Urothelium cell line (cell line): ENCODE measurements around the gene HIVEP2.
A peak's percentile ranks its signal among the peaks of the same experiment; 100 is the strongest.

Source experiments
- DNase-seq: peaks from one replicate; pipeline ENCODE4 v3.0.0; 2011; ENCODE audit warnings: low spot score, mixed read lengths
- FAIRE-seq: peaks from 2 replicates; lab custom pipeline; 2011; peaks lifted over from hg19 to GRCh38; lab: Jason Lieb, UNC

HIVEP2 gene

GRCh38 chr6:142823256-142823902 is 121.6 kb downstream of the HIVEP2 start:
- no peak for FAIRE-seq
- DNase-seq, result no peak

DNA sequence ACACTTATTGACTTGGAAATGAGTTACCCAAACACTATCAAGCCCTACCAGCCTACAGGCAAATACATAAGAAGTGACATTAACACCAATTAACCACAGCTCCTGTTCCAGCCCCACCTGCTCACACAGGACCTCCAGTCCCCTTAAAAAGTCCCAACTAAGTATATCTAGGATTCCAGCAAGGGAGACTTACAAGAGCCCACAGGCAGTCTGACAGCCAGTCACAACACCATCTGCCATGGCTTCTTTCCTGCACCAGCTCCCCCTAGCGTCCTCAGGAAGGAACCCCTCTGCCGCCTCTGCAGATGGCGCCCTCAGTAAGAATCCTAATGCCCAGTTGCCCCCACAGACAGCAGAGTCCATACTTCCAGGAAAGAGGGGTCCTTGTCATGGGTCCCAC is 122.1 kb downstream of the HIVEP2 start:
- FAIRE-seq, result no peak

GRCh38 chr6:142822383-142822782 is 122.6 kb downstream of the HIVEP2 start:
- DNase-seq (no peak), FAIRE-seq (no peak)

More for the DNA sequence above, 122.1 kb downstream of the HIVEP2 start:
- peak; percentile 13 for DNase-seq

GRCh38 chr6:142821860-142822259 is 123.1 kb downstream of the HIVEP2 start:
- no peak for DNase-seq
- no peak for FAIRE-seq

DNA sequence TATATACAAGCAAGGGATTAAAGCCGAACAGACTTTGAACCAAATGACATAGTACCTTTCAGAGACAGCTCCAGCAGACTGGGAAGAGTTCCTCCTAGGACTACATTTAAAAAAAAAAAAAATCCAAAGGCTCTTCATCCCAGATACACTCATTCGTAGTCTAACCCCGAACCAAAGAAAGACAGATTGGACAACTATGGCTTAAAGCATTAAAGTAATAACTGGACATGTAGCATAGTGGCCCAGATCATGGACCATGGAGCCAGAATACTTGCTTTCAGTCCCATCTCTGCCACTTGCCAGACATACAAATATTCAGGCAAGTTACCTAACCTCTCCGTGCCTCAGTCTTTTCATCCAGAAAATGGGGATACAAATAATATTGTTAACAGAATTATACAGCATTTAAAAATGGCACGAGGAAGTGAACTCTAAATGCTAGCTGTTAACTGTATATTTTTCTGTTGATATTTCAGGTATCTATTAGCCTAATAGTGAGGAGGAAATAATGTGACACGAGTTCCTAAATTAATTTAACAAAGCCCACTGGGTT is 123.7 kb downstream of the HIVEP2 start:
- FAIRE-seq (no peak), DNase-seq (no peak)

DNA sequence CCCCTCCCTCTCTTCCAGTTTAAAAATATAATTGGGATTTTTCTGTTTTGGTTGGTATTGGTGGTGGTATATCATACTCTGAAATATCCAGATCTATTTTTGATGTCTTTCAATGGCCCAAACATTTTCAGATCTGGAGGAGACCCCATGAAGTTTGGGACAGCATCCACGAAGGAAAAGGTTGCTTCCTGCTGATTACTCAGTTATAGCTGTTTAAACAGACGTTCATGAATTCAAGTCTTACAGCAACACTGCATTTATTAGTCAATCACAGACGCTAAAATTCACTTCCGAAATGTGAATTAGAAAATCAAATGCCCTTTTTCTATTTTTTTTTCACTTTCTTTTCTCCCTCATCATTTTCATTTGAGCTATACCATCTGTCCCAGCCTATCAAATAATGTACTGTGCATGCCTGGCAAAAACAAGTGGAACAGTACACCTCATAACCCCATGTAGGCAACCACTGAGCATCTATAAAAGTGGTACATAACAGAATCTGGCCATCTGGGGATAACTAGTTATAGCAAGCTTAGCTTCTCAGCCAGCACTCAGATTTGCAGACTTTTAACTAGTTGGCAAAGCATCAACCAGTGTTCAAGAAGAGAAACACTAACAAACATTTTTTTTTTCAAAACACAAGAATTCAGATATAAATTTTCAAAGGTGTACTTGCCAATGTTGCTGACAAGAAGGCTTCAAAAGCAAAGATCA is 124.5 kb downstream of the HIVEP2 start:
- DNase-seq (no peak), FAIRE-seq (no peak)

DNA sequence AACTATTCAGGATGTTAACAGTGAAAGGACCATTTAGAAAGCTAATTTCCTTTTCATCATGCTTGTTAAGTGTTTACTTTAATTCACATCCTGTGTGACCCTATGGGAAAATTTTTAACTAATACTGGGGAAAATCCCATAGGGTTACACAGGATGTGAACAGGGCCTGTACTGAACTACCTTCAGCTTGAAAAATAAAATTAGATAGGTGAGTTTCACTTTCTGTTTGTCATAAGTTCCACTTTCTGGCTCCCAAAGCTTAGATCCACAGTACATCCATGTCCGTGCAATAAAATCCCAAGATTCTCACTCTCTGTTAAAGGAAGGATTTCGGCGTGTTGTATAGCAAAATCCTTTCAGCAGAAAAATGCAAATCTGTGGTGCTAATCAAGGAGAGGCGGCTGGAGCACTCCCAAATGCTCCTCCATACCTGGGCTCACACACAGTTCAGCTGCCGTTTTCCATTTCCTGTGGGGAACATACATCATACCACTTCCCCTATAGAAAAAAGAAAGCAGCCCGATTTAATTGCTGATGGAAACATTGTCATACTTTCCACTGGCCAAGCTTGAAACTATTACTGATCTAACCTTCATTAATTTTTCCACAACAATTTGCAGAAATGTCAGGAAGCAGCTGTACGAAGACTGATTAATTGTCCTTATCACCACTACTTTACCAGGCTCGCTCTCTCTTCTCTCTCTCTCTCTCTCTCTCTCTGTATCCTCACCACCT is 125.2 kb downstream of the HIVEP2 start:
- DNase-seq (peak; percentile 7), FAIRE-seq (no peak)

- DNase-seq, result no peak
- FAIRE-seq, result no peak
Observed at GRCh38 chr6:142816486-142816885, 128.5 kb downstream of the HIVEP2 start.

DNA sequence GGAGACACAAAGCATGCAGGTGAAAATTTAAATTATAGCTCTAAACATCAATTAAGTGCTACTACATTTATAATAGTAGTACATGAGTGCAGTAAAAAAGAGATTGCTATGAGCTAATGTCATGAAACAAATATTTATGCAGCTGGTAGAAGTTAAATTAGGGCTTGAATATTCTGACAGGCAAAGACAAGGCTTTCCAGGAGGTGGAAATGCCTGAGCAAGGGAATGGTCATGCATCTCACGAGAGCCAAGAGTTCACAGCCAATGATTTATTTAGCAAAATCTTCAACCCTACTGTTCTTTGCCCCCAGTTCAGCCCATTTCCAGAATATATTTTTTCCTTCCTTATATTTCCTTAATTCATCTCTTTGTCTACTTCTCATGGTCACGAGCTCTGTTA is 128.9 kb downstream of the HIVEP2 start:
- FAIRE-seq, result no peak

DNA sequence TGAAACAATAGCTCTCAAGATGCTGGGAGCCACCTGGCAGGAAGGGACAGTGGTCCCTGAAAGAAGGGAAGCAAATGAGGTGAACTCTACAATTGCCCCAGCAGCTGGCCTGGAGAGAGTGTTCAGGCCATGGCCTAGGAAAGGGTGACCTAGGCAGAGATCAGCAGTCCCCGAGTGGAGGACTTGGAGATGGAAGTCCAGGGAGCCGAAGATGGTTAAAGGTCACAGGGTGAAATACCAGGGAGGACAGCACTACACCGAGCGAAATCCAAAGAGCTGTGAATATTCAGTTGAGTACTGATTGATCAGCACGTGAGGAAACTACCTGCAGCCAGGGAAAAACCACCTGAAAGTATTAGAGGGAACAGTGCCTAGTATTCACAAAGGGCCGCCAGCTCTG is 133.1 kb downstream of the HIVEP2 start:
- DNase-seq (no peak), FAIRE-seq (no peak)

More for the DNA sequence above, 128.9 kb downstream of the HIVEP2 start:
- DNase-seq, result no peak

DNA sequence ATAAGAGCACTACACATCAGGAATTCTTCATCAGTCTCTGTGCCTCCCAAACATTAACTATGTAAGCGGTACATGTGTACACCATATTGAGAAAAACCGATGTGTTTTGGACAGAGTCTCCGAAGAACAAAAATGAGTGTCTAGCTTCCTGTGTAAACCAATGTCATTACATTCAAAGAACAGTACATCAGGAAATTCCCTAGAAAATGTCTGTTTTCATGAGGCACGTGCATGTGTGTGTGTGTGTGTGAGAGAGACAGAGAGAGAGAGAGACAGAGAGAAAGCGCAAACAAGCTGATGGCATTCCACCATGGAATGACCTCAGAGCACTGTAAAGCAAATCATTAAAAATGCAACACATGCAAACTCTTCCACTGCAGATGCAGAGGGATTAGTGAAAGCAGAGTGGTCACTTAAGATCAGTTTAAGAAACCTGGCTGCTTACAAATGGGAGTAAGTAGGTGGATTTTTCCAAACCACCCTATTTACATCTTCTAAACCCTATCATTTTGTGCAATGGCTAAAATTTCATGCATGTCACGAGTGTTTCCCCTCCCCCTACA is 133.9 kb downstream of the HIVEP2 start:
- DNase-seq (no peak), FAIRE-seq (peak; percentile 13)

- no peak for FAIRE-seq
- no peak for DNase-seq
Observed at GRCh38 chr6:142809947-142810346, 135.0 kb downstream of the HIVEP2 start.

DNA sequence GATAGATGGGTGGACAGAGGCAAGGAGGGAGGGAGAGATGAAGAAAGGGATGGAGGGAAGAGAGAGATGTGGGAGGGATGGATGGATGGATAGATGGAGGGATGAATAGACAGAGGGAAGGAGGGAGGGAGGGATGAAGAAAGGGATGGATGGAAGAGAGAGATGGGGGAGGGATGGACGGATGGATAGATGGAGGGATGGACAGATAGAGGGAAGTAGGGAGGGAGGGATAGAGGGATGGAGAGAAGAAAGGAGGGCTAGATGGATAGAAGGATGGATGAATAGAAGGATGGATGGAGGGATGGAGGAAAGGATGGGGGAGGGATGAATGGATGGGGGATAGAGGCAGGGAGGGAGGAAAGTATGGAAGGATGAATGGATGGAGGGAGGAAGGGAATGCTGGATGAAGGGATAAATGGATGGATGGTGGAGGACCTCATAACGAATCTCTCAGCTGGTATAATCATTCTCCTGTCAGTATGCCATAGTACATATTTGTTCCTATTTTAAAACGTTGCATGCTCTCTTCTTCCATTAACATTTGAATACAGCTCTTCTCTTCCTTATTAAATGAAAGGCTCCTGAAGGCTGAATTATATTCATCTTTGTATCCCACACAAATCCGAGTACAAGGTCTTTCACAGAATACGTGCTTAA is 136.4 kb downstream of the HIVEP2 start:
- DNase-seq (no peak), FAIRE-seq (no peak)

DNA sequence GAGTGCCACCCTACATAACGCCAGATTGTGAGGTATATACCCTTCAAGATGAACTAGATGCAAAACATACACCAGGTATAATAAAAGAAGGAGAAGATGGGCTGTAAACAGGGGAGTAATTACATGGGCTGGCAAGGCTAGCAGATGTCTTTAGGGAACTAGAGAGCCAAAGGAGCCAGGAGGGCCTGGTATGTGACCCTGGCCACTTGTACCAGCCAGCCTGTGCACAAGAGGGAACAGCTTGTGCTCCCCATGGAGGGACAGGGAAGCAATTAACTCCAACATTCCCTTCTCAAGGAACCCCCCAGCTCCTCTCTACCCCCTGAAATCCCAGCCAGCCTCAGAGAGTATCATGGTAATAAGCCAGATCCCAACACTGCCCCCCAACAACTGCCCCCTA is 139.9 kb downstream of the HIVEP2 start:
- no peak for FAIRE-seq
- DNase-seq, result no peak

DNA sequence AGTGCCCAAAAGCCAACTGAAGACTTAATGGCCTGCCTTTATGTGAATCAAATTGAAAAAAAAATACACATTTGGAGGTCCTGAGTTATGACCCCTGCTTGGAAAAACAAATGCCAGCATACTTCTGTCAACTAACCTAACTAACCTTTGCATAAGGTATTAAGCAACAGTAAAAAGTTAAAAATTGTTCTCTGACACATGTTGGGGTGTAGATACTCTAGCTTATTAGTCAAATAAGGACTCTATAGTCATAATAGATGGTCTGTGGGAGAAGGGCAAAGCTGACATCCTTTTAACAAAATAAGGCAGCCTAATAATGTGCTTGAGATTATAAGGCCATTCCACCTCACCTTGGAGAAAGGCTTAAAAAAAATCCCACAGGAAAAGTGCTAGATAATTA is 140.5 kb downstream of the HIVEP2 start:
- FAIRE-seq (no peak), DNase-seq (no peak)

DNA sequence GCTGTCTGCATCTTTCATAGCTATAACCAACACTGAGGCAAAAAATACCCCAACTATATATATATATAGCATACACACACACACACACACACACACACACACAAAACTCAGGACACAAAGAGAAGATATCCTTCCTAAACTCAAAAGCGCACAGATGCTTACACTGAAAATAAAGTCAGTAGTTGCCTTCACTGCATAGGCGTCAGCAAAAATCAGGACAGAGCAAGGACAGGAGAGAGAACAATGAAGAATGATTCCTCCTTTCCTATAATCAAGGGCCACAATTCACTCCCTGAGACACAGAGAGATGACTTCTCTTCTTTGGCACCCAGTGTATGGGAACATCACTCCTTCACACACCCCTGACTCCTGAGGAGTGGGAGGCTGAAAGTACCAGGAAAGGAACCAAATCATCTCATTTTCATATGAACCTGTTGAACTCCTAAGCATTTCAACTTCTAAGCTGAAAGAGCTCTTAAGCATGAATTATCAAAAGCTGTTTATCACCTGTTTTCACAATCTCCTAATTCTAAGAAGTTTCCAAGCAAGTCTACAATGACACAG is 141.4 kb downstream of the HIVEP2 start:
- DNase-seq (no peak), FAIRE-seq (no peak)

DNA sequence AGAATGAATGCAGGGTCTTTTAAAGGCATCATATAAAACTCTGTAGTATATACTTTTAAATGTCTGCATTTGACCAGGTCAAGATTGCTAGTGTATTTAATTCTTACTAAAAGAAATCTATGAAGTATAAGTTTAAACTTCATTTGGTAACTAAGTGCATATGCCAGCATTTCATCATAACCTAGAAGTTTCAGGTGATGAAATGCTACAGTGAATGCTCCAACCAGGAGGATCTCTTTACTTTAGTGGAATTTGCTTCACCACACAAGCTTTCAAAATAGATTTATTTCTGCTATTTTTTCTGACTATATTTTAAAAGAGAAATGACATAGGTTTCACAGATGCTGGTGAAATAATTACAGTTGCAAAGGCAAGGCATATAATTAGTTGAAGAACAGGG is 141.9 kb downstream of the HIVEP2 start:
- DNase-seq (no peak), FAIRE-seq (no peak)

DNA sequence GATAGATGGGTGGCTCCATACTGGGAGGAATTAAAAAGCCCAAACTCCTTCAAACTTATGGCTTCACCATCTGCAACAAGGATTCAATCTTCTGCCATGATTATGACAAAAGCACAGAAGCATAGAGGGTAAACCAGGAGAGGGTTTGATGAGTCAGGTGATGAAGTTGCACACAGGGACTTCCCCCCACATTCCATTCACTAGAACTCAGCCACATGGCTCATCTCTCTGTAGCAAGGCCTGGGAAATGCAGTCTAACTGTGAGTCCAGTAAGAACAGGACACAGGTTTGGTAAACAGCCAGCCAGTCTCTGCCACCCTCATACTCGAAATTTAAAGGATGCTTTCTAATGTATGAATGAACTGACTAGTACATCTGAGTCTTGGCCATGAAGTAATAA is 142.9 kb downstream of the HIVEP2 start:
- DNase-seq (peak; percentile 83), FAIRE-seq (no peak)

GRCh38 chr6:142800240-142800639 is 144.7 kb downstream of the HIVEP2 start:
- no peak for FAIRE-seq
- DNase-seq, result no peak

DNA sequence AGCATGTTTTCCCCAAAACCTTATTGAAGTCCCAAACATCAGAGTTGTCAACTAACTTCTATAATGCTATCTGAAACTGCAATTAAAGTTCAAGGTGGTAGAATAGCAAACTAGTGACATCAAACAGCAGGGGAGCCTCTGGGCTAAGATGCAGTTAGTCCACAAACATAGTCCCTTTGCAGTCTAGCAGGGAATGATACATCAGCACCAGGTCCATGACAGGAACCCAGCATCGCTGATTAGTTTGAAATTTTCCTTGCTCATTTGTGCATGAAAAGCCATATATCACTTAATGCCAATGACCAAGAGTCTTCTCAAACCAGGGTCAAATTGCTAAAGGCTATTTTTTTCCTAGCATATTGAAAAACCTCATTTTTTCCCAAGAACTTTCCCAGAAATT is 145.3 kb downstream of the HIVEP2 start:
- DNase-seq (no peak), FAIRE-seq (no peak)
